Bronchial epithelial cell (primary cell): ENCODE data around the gene BICC1. TPM values are rescaled to one million over a fixed set of nuclear protein-coding genes. Genes with fewer than 3 reads are reported as not detected.

Source experiments
- DNase-seq: peaks from one replicate; pipeline ENCODE4 v3.0.0-alpha.2; 2010; ENCODE audit warnings: low read depth
- FAIRE-seq: peaks from 2 replicates; lab custom pipeline; 2011; peaks lifted over from hg19 to GRCh38; lab: Jason Lieb, UNC
- H3K27me3 ChIP-seq: 2 replicates; pipeline ENCODE4 v1.5.1; 2011; ENCODE audit warnings: low read length; ENCODE audit not compliant: control insufficient read depth, insufficient read depth
- H3K36me3 ChIP-seq: 2 replicates; pipeline ENCODE4 v1.5.1; 2011; ENCODE audit warnings: low read length; ENCODE audit not compliant: control insufficient read depth, insufficient read depth
- H3K4me3 ChIP-seq: 2 replicates; pipeline ENCODE4 v1.5.1; 2011; ENCODE audit warnings: mild to moderate bottlenecking, low read depth, low read length, control low read depth
- total RNA-seq: library from RNA; depleted of rRNA; stranded (reverse); fragments of >200 nt; gene quantifications from 2 replicates; pipeline ENCODE4 v1.2.1, GENCODE V29; 2014
- TF ChIP-seq, protein P1 (sequence below): IDR thresholded peaks from 2 replicates; pipeline ENCODE4 v1.5.1; 2011; ENCODE audit warnings: mild to moderate bottlenecking, moderate library complexity, low read length, control low read depth, inconsistent platforms; ENCODE audit not compliant: insufficient read depth, severe bottlenecking

The BICC1 gene
- total RNA-seq, 1 donor from 2014 or later, result 1.1 TPM

DNA sequence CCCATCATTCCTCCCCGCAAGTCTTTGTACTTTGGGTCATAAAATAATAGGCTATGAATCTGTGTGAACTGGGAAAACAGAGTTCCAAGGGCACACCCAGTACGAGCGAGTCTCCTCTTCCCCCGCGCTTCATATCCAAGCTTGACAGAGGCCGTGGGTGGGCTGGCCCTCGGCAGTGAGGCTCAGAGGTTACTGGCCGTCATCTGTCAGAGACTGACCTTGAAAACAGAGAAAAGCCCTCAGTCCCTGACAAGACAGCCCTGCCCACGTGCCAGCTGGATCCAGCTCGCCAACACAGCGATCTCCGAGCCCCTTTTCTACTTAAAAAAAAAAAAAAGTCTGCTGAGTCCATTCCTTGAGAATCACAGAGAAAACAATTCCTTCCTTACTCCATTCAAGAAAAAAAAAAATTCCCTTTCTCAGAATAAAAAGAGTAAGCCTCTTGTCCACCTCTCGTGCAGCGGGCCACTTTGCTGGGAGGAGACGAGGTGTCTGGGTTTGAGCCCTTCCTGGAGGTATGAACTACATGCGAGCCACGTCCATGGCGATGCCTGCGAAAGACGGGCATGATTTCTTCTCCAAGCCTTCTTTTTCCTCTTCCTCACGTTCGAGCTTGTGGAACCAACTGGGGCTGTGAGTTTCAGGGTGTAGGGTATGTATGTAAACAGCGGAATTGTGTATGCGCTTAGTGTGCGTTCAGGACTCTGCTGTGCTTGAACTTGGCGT lies 744 bp upstream of the BICC1 start:
- TF ChIP-seq, protein P1, sequence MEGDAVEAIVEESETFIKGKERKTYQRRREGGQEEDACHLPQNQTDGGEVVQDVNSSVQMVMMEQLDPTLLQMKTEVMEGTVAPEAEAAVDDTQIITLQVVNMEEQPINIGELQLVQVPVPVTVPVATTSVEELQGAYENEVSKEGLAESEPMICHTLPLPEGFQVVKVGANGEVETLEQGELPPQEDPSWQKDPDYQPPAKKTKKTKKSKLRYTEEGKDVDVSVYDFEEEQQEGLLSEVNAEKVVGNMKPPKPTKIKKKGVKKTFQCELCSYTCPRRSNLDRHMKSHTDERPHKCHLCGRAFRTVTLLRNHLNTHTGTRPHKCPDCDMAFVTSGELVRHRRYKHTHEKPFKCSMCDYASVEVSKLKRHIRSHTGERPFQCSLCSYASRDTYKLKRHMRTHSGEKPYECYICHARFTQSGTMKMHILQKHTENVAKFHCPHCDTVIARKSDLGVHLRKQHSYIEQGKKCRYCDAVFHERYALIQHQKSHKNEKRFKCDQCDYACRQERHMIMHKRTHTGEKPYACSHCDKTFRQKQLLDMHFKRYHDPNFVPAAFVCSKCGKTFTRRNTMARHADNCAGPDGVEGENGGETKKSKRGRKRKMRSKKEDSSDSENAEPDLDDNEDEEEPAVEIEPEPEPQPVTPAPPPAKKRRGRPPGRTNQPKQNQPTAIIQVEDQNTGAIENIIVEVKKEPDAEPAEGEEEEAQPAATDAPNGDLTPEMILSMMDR, result no peak

DNA sequence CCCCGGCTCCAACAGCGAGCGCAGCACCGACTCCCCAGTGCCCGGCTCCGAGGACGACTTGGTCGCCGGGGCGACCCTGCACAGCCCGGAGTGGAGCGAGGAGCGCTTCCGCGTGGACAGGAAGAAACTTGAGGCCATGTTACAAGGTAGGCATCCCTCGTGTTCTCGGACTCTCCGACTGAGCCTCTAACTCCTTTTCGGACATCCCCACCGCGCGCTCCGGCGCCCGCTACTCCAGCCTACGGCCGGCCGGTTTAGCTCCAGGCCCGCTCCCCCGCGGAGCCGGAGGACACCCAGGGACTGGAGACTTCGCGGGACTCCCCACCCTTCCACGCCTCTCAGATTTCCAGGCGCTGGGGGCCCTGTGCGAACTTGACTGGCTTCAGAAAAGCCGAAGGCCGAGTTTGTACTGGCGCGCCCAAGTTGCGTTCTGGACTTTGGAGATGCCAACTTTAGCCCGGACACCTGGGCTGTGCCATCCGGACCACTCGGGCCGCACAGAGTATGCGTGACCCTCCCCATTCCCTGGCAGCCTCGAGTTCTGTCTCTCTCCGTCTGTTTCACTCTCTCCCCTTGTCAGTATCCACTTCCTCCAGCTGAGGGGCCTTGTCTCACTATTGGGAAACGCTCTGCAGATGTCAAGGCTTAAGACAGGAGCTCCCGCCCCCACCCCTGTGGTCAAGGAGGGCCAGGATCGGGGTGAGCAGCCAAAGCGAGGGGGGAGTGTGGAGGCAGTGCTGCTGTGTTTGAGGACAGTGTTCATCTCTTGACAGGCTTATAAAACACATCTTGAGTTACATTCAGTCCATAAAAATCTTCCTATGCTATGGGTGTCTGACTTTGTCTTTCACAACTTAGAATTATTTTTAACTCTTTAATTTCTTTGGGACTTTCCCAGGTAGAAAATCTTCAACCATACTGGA lies 777 bp downstream of the BICC1 start:
- FAIRE-seq (no peak), DNase-seq (no peak)
- Histone ChIP-seq H3K4me3 (peak overlapping the region; percentile 69), H3K27me3 (no peaks in the 10 kb centered on the region), H3K36me3 (no peaks in the 10 kb centered on the region)
- TF ChIP-seq, protein P1, result no peak

More for the DNA sequence above, 744 bp upstream of the BICC1 start:
- Histone ChIP-seq H3K36me3 (no peaks in the 10 kb centered on the region), H3K4me3 (peak overlapping the region; percentile 69), H3K27me3 (no peaks in the 10 kb centered on the region)
- no peak for FAIRE-seq
- DNase-seq, result no peak

DNA sequence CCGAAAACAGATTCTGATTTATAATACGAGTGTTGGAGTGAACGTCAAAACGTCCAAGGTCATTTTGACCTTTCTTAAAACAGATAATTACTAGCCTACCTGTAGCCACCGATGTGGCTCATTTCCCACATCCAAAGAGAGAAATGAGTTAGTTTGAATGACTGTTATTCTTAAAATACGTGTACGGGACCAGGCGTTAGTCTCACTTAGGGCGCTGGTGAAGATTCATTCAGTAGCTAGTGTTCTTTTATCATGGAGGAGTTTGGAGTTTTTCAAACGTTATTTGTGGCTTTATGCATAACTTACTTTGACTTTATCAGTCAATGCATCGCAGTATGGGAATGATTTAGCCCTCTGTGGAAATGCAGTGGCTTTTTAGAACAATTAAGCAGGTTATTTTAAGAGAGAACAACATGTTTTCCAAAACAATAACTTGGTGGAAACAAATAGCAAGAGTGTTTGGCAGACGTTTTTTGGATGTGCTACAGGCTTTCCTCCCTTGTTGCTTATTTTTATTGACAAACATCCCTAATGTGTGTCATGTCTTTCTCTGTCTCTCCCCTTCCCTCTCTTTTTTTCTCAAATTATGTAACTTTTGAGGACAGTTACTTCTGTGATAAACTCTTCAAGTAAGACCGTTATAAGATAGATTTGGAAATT lies 1.6 kb downstream of the BICC1 start:
- no peak for DNase-seq
- Histone ChIP-seq H3K36me3 (no peaks in the 10 kb centered on the region), H3K4me3 (no peak overlapping the region), H3K27me3 (no peaks in the 10 kb centered on the region)
- FAIRE-seq, result no peak
- TF ChIP-seq, protein P1, result no peak

DNA sequence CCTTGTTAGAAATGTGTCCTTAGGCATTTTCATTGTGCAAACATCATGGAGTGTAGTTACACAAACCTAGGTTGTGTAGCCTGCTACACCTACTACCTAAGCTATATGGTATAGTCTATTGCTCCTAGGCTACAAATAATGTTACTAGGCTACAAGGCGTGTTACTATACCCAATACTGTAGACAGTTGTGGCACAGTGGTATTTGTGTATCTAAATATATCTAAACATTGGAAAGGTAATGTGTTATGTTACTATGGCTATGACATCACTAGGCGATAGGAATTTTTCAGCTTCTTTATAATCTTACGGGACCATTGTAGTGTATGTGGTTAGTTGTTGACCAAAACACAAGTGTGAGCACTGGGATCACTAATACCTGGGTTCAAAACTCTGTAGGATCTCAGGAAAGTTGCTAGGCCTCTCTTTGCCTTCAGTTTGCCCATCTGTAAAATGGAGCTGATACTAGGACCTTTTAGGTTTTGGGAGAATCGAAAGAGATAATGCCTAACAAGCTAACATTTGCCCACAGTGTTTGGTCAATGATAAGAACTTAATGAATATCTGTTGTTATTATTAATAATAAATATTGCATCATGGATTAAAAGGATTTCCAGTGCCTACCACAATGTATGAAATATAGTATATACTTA lies 2.7 kb downstream of the BICC1 start:
- Histone ChIP-seq H3K27me3 (no peaks in the 10 kb centered on the region), H3K4me3 (no peak overlapping the region), H3K36me3 (no peaks in the 10 kb centered on the region)
- FAIRE-seq (no peak), DNase-seq (no peak)
- TF ChIP-seq, protein P1, result no peak

DNA sequence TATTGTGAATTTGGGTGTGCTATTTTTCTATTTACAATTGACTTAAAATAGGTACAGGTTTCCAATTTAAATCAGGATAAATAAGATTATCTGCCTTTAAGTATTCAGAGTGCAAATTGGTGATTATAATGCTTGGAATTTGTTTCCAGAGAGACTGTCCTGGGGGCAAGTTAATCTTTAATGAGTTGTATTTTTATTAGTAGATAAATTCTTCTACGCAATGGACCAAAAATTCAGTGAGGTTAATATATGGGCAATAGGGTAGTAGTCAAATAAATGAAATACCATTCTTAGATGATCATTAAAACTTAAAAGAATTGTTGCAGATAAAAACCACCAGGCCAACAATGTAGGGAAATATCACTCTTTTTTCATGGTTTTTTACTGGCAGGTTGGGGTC lies 3.4 kb downstream of the BICC1 start:
- Histone ChIP-seq H3K36me3 (no peaks in the 10 kb centered on the region), H3K4me3 (no peak overlapping the region), H3K27me3 (no peaks in the 10 kb centered on the region)
- FAIRE-seq (no peak), DNase-seq (no peak)
- TF ChIP-seq, protein P1, result no peak
